Endothelial cell of umbilical vein (primary cell): ENCODE data around the gene CARS1.

Experiments
- CTCF ChIP-seq, 2 donors: IDR thresholded peaks; 1 replicate in 1 of 2; 2 replicates in 1 of 2; pipeline ENCODE4 v1.5.1; 2011; ENCODE audit warnings: low read length in 2 of 2, mild to moderate bottlenecking in 2 of 2, moderate library complexity in 2 of 2, control low read depth in 1 of 2, inconsistent platforms in 1 of 2, low read depth in 1 of 2; ENCODE audit not compliant: insufficient read depth in 1 of 2; ENCODE audit errors: extremely low read depth in 1 of 2
- FOS ChIP-seq: IDR thresholded peaks from 2 replicates; pipeline ENCODE4 v1.6.1; 2011; ENCODE audit warnings: mild to moderate bottlenecking, low read length, moderate library complexity, borderline replicate concordance; ENCODE audit not compliant: insufficient read depth
- MAX ChIP-seq: IDR thresholded peaks from 2 replicates; pipeline ENCODE4 v1.6.1; 2011; ENCODE audit not compliant: insufficient read depth, insufficient read length
- MYC ChIP-seq: IDR thresholded peaks from one replicate; pipeline ENCODE4 v1.6.1; 2011; ENCODE audit warnings: mild to moderate bottlenecking, low read depth, low read length
- POLR2A ChIP-seq: IDR thresholded peaks from 2 replicates; pipeline ENCODE4 v1.6.1; 2012; ENCODE audit warnings: low read depth, mild to moderate bottlenecking, control low read depth, low read length

DNA sequence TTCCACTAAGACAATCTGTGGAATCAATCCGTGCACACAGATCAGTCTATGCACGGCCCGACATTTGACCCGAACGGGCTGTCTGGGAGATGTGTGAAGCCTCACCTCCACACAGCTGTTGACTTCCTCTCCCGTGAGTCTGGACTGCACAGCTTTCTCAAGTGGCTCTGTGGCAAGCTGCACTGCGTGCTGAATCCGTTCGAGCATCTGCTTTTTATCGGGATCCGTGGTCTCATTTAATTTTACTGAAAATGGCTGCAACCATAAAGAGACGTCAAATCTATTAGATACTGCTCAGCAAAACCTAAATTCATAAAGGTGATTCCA, 19.3 kb downstream of the CARS1 start:
- TF ChIP-seq POLR2A = no peak
- no peak for TF ChIP-seq CTCF (IDR thresholded peaks at IDR 0.05; ENCODE audit: extremely low read depth in 1 of 2, insufficient read depth in 1 of 2, low read depth in 1 of 2, low read length in 2 of 2)
- no peak for TF ChIP-seq MYC
- no peak for TF ChIP-seq MAX
- TF ChIP-seq FOS = no peak
